GM21576 (cell line): ENCODE results near the gene CLEC3A.
"Not testable (repeated sequence)": the region's sequence is repeated elsewhere in the genome, so short reads cannot be mapped to it uniquely, and the experiment has no call there.

Source experiments
- ATAC-seq: cut with Tn5 transposase; IDR thresholded peaks from one replicate; pipeline ENCODE4 v1.9.1; 2021; ENCODE audit warnings: mild to moderate bottlenecking, moderate library complexity; ENCODE audit not compliant: unreplicated experiment

The CLEC3A gene, protein sequence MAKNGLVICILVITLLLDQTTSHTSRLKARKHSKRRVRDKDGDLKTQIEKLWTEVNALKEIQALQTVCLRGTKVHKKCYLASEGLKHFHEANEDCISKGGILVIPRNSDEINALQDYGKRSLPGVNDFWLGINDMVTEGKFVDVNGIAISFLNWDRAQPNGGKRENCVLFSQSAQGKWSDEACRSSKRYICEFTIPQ

DNA sequence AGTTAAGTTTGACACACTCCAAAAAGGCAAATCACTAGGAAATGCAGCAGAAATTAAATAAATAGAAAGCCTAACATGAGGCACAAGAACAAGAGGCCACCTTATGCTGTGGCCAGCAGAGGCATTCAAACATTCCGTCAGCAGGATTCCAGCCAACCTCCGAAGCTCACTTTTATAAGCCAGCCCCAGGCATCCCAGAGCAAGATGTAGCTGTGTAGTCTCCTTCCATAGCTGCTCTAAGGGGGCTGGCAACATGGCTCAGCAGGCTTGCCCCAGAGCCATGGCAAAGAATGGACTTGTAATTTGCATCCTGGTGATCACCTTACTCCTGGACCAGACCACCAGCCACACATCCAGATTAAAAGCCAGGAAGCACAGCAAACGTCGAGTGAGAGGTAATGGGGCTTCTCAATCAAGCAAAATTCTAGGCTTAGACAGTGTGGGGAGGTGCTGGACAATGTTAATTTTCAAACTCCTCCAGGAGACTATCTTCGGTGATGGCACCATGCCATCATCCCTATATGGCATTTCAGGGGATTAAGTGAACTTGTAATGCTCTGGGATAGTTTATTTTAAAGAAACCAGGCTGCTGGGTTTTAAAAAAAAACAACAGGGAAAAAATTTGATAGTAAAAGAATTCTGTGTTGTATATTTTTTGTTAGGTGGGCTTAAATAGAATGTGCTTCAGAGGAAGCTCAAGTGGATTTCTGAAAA is at the start of gene CLEC3A:
CLEC3A (plus strand) TSS at position 202 of the 714 bp plus-strand sequence; CDS start at position 281, 79 bp downstream.
- ATAC-seq = no peak

DNA sequence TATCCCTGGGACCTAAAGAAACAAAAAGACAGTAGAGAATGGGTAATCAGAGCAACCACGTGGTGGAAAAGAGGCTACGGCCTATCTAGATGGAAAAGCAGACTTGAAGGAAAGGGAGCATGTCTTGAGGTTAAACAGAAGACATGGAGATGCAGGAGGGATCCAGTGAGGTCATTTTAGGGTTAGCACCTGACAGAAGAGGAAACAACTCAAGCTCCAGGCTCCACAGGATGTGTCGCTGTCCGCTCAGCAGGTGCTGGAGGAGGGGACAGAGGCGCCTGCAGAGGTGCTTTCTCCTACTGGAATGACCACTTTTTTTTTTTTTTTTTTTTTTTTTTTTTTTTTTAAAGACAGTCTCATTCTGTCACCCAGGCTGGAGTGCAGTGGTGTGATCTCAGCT is 47.5 kb upstream of the CLEC3A start:
- no peak for ATAC-seq

DNA sequence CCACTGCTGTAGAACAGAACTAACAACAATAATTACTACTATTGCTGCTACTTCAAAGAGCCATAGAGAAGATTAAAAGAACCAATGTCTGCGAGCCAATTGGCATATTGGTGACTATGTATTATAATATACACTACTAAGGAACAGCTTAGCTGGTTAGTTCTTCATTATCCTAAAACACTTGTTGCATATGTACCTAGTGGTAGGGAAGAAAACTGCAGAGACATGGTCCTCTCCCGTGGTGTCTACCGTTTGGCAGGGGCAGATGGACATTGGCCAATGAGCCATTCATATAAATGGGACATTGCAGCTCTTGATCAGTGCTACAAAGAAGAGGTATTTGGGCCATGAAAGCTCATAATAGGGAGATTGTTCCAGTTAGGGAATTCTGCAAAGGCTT is 46.4 kb upstream of the CLEC3A start:
- no peak for ATAC-seq

DNA sequence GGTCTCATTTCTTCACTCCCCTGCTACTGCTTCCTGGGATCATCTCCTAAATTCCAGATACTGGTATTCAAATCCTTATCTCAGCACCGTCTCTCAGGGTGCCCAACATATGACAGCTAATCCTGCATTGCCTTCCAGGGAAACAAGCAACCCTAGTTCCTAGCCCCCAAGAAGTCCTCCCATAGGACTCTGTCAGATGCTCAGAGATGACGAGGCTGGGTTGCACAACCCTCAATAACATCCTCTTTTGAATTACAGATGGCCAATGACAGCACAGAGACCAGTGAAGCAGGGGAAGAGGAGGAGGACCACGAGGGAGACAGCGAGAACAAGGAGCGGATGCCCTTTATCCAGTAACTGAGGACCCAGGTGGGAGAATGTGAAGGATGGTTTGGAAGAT is 45.0 kb upstream of the CLEC3A start:
- no peak for ATAC-seq

DNA sequence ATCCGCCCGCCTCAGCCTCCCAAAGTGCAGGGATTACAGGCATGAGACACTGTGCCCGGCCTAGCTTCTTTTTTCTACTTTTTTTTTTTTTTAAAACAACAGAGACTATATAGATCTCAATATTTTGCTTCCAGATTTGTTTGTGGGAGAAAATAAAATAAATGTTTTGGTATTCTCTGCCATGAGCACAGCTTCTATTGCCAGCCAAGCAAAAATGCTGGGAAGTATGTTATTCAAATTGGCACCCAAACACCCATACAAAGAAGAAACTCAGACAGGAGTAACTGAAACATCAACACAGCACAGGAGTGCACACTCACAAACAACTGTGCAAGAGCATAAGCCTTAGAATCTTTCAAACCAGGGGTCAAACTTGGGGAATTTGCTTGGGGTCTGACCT is 37.2 kb upstream of the CLEC3A start:
- ATAC-seq = no peak

DNA sequence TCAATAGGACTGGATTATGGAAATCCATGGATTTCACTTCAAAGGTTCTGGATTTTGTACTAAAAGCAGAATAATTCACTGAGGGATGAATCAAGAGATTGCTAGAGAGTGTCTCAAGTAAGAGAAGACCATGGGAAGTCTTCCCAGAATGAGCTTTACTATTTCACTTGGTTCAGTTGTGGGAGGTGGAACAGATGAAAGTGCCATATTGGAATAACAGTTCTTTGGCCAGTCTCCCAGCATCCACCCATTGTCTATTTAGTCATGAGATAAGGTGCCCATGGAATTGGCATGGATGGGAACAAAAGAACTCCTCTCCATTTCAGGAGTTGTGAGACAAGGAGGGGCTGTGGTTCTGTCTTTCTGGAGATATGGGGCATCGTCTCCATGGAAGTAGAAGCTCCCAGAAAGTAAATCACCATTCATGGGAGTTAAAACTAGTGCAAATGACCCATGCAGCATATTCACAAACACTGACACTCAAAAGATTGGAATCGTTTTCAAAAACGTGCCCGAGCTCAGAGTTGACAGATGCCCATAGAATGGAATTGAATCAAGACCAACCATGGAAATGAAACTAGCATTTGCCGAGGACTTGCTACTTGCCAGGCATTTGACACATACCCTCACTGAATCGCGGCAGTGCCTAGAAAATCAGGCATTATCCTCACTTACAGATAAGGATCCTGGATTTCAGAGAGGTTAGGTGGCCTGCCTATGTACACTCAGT is 36.2 kb upstream of the CLEC3A start:
- no peak for ATAC-seq

DNA sequence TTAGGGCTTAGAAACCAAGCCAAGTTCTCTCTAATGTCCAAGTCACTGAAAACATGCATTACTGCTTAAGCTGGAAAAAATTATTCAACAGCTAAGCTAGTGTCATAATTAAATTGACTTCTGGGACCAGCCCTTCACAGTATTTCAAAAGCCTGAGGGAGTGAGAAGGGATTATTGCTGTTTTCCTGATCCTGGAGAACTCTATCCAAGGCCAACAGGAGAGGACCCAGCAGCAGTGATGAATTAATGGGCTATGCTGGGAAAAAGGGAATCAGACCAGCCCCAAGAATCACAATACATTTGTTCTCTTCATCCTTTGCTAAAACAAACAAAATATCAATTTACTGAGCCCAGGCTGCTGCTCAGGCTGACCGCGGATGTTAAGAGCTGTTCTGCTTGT is 34.5 kb upstream of the CLEC3A start:
- no peak for ATAC-seq

DNA sequence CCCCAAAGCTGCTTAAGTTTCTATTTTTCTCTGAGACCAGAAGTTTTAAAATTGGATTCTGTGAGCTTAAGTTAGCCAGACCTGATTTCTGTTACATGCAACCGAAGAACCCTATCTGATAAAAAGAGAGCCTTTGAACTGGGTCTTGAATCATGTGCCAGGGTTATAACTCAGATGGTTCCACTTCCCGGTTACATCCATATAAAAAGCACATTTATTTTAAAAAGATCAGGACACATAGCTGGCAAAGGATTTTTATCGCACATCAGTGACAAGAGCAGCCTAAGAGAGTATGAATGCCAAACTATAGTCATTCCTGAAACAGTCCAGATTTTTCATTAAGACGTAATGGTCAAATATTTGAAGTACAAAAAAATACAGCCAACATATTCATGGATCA is 32.5 kb upstream of the CLEC3A start:
- no peak for ATAC-seq

DNA sequence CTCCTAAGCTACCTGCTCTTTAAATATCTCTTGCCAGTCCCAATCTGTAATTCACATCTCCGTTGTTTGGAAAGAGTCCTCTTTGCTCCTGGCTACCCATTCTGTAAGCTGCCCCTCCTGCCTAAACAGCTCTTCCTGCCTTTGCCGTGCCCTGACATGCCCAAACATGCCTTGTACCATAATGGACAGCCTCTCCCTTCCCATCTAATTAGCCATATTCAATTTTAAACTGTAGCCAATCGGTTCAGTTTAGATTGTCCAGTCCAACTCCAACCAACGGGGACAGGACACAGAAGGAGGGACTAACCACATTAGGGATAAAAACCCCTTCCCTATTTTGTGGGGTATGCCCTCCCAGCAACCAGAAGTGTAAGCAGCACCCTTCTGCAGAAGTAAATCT is 30.6 kb upstream of the CLEC3A start:
- no peak for ATAC-seq

DNA sequence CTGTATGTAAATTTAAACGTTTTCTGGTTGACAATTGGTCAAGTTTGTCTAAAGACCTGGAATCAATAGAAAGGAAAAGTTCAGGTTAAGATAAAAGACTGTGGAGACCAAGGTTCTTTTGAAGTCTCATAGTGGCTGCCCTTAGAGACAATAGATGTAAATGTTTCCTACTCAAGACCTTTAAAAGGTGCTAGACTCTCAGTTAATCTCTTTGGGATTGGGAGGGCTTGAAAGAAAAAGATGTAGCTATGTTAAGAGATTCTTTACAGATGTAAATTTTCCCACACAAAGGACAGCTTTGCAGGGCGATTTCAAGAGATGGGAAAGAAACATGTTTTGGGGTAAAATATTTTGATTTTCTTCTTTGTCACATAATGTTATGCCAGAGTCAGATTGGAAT is 30.0 kb upstream of the CLEC3A start:
- ATAC-seq = not testable (repeated sequence)

DNA sequence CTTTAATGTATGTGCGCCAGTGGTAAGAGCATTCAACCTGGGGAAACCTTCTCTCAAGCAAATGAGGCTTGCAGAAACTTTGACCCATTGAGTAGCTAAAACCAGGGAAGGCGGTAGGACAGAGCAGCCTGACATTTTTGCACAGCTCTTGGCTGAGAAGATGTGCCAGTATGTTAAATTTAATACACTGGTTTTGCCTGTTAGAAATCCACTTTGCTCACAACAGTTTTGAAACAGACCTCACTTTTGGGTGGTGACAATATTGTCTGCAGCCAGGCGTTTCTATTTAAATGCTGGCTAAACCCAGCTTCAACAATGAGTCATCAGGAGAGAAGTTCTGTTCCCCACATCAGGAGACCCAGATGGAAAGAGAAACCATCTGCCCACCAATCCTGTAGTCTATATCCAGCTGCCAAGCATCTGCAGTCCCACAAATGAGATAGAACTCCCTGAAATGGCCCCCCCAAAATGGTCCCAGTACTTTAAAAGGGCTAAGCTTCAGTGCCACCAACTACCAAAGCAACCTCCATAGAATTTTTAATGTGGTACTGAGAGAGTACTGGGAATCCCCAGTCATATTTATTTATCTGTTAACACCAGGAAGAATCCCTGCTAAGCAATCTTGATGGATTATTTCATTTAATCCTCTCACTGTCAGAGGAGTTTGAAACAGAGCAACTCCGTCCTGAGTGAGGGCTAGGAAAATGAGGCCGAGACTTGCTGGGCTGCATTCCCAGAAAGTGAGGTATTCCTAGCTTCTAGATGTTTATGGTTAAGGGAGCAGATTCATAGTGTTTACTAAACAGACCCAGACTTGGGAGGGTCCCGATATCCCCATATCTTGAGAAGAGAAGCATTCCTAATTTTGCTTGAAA is 29.0 kb upstream of the CLEC3A start:
- no peak for ATAC-seq

DNA sequence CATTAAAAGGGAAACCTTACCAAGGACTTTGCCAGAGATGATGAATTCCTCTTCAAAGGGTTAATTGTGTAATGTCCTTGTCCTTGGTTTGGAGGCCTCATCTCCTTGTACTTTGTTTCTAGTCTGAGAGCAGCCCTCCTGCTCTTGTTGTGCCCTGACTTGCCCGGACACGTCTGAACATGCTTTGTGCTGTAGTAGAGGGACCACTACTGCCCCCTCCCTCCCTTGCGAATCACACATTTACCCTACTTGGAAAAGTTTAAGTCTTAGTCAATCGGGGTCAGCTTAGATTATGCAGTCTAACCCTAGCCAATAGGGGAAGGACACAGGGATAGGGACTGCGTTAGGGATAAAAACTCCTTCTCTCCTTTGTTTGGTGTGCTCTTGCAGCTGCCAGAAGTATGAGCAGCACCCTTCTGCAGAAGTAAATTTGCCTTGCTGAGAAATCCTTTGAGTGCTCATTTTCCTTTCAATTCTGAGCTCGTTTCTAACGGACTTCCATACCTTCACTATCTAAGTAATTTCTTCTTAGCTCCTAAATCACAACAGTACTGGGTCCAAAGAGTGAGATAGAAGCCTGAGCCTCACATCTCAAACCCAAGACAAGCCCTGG is 26.4 kb upstream of the CLEC3A start:
- ATAC-seq = no peak

DNA sequence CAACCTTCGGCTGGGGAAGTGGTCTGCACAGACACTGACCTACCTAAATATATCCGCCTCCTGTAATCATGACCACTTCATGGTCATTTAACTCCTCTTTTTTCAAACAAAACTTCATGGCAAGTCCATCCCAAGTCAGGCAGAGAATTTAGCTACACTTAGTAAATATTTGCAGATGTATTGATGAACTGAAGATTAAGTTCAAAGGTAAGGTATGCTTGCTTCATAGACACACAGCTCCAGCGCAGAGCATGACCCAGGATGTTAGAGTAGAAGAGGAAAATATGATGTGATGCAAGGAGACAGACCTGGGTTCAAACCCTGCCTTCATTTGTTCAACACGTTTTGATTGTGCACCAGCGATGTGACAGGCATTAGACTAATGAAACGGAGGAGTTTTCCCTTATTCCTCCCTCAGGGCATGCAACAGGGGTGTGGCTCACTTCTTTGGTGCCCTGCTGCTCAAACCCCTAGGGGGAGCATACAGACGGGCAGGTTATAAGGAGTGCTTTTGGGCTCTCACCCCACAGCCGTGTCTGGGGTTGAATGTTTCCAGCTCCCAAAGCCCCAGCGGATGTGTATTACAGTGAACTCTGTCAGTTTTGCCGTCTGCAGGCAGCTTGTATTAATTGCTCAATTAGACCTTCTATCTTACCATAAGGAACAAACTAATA is 23.9 kb upstream of the CLEC3A start:
- no peak for ATAC-seq

DNA sequence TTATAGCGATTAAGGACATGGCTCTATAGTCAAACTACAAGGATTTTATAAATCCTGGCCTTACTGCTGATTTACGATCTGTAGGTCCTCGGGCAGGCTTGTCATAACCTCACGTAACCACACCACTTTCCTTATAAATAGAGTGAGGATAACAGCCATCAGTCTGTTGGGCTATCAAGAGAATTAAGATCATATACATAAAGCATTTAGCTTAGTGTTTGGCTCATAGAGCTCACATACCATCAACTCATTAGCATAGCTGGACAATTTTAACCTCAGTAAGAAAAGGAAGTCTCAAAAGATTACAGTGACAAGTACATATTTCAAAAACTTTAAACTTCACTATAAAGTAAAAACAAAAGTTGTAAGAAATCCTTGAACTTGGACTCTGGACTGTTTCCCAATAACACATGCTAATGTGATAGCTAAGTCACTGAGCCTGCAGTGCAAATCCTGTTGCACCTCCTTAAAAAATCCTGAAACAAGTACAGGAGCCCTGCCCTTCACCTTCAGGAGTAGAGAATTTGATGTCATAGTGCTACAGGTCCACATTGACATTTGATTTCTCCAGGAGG is 20.8 kb upstream of the CLEC3A start:
- ATAC-seq = no peak

DNA sequence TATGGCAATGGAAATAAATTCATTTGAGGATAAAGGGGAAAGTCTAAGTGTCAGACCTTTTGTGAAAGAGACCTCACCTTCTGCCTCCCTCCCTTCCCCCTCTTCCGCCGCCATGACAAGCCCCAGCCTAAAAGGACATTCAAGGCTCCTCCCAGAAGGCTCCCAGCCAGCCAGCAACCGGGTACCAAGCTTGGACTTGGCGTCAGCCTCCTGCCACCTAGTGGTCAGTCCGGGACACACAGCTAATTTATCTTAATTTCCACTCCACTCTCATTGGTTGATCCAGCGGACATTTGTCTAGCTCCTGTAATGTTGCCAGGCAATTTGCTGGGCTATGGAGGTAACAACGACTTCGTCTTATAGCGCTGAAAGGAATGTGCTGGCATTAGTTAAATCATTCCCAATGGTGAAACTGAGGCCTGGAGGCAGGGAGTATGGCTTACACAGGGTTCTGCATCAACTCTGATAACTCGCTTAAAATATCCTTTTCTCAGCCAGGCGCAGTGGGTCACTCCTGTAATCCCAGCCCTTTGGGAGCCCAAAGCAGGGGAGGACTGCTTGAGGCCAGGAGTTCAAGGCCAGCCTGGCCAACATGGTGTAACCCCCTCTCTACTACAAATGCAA is 19.3 kb upstream of the CLEC3A start:
- peak; percentile 99 for ATAC-seq

DNA sequence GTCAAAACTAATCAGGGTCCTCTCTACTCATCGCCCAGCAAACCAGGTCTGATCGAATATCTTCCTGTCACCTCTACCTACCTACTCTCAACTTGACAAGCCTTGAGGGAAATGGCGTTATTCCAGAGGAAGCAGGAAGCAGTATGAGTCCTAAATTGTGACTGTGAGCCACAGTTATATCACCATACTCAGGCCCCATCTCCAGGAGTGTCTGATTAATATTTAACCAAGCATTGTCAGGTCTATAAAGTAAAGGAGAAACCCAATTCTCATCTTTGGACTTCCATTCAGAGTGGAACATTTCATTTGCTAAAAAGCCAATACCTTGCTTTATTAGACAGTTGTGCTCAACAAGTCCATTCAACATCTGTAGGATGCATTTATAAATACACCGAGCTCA is 17.8 kb upstream of the CLEC3A start:
- ATAC-seq = no peak

DNA sequence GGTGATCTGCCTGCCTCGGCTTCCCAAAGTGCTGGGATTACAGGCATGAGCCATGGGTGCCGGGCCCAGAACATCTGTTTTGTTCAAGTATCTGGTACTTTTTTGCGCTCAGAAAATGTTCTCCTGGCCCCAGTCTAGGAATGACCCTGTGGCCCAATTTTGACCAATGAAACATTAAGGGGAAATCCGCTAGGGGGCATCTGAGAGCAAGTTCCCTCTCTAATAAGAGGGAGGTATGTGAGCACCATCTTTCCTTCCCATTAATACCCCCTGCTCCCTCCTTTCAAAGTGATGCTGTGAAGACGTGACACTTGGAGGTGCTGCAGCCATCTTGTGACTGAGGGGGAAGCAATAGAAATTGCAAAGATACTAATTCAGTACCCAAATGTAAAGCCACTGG is 16.5 kb upstream of the CLEC3A start:
- no peak for ATAC-seq

DNA sequence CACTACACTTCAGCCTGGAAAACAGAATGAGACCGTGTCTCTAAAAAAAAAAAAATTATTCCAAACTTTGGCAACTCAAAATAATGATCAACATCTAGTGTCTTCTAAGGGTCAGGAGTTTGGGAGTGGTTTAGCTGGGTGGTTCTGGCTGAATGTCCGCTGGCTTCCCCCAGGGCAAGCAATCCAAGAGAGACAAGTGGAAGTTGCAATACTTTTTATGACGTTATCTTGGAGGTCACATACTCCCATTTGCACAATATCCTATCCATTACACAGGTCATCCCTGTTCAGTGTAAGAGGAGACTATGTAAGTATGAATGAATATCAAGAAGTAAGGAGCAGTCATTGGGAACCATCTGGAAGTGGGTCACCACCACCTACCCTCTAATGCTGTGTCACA is 15.2 kb upstream of the CLEC3A start:
- ATAC-seq = no peak

DNA sequence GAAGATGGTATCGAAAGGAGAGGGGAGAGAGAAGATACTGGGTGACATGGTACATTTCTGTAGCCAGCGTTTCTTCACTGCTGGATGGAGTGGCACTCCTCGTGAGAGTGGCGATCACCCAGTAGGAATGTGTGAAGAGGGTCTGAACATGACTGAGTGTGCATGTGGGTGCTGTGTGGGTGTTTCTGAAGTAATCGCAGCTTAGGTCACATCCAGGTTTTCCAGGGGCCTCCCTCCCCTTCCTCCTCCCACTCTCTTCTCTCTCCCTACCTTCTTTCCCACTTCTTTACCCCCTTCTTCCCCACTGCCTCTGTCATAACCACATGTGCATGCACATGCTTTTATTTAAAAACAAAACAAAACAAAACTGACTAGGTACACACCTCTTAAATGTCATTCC is 1.8 kb downstream of the CLEC3A start:
- no peak for ATAC-seq
